GM19240 (cell line): ENCODE measurements around the gene DPP8.
A peak's percentile ranks its signal among the peaks of the same experiment; 100 is the strongest.
"Not testable (repeated sequence)": the region's sequence is repeated elsewhere in the genome, so short reads cannot be mapped to it uniquely, and the experiment has no call there.

Experiments used
- DNase-seq: peaks from one replicate; pipeline ENCODE4 v3.0.0; 2011; ENCODE audit warnings: low spot score; ENCODE audit not compliant: insufficient read length

DPP8 gene

GRCh38 chr15:65405791-65406423 is 111.6 kb downstream of the DPP8 start:
- no peak for DNase-seq

- no peak for DNase-seq
Measured at GRCh38 chr15:65404186-65404872, 113.2 kb downstream of the DPP8 start.

- DNase-seq, result no peak
Measured at GRCh38 chr15:65402961-65403360, 114.5 kb downstream of the DPP8 start.

GRCh38 chr15:65401611-65402240 is 115.8 kb downstream of the DPP8 start:
- DNase-seq, result no peak

- peak; percentile 83 for DNase-seq
Measured at GRCh38 chr15:65400760-65401610, 116.5 kb downstream of the DPP8 start.

- DNase-seq, result no peak
Measured at GRCh38 chr15:65399997-65400396, 117.5 kb downstream of the DPP8 start.

- no peak for DNase-seq
Measured at GRCh38 chr15:65399001-65399706, 118.3 kb downstream of the DPP8 start.

- DNase-seq, result not testable (repeated sequence)
Measured at GRCh38 chr15:65398486-65398885, 119.0 kb downstream of the DPP8 start.

GRCh38 chr15:65396965-65397317 is 120.5 kb downstream of the DPP8 start:
- DNase-seq, result no peak

GRCh38 chr15:65396283-65396964 is 121.1 kb downstream of the DPP8 start:
- DNase-seq, result no peak

- DNase-seq, result no peak
Measured at GRCh38 chr15:65395567-65396202, 121.8 kb downstream of the DPP8 start.

- no peak for DNase-seq
Measured at GRCh38 chr15:65394936-65395335, 122.6 kb downstream of the DPP8 start.

GRCh38 chr15:65394280-65394789 is 123.2 kb downstream of the DPP8 start:
- no peak for DNase-seq

GRCh38 chr15:65393557-65393956 is 123.9 kb downstream of the DPP8 start:
- DNase-seq, result no peak

GRCh38 chr15:65393091-65393490 is 124.4 kb downstream of the DPP8 start:
- DNase-seq, result no peak
